ENCODE measurements around the gene ICAM1.

DNA sequence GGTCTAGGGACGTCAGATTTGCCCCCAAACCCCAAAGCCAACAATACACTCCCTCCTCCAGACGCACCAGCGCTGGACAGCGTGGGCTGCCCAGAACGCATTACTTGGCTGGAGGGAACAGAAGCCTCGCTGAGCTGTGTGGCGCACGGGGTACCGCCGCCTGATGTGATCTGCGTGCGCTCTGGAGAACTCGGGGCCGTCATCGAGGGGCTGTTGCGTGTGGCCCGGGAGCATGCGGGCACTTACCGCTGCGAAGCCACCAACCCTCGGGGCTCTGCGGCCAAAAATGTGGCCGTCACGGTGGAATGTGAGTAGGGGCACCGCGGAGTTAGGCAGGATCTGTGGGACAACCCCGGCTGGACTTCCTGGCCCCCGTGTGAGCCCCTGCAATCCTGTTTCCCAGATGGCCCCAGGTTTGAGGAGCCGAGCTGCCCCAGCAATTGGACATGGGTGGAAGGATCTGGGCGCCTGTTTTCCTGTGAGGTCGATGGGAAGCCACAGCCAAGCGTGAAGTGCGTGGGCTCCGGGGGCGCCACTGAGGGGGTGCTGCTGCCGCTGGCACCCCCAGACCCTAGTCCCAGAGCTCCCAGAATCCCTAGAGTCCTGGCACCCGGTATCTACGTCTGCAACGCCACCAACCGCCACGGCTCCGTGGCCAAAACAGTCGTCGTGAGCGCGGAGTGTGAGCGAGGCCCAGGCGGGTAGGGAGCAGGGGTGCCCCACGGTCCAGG, 22.9 kb downstream of the ICAM1 start:
- no peak for TF ChIP-seq EZH2 (IDR thresholded peaks at IDR 0.05; ENCODE audit: low read length, missing control alignments)
- no peak for TF ChIP-seq CTCF (conservative IDR thresholded peaks at IDR 0.05 in 1 of 2, IDR thresholded peaks at IDR 0.05 in 1 of 2; ENCODE audit: low read depth in 1 of 2, low read length in 2 of 2)

All from fibroblast of lung (primary cell).